Body of pancreas (tissue), 4 donors: ENCODE results near the gene TEX14. TPM values are rescaled to one million over a fixed set of nuclear protein-coding genes. Genes with fewer than 3 reads are reported as not detected.

ENCODE experiments used
- ATAC-seq: fragments of 150-250 bp; one replicate; pipeline ENCODE4 v1.9.1; 2016
- DNase-seq, 4 donors: peaks; one replicate each; pipeline ENCODE4 v3.0.0-alpha.2; 2019
- H3K27ac ChIP-seq, 4 donors: fragments of 200-600 bp; sonication (generic); 1 replicate in 3 of 4; 2 replicates in 1 of 4; pipeline versions ENCODE4 v1.5.1 to v1.6.1; 2016 to 2019; ENCODE audit warnings: mild to moderate bottlenecking in 1 of 4, mixed read lengths in 1 of 4, moderate library complexity in 1 of 4
- H3K27me3 ChIP-seq, 2 donors: fragments of 200-600 bp; sonication (generic); one replicate each; pipeline ENCODE4 v1.6.0; 2016; ENCODE audit warnings: mild to moderate bottlenecking in 1 of 2
- H3K36me3 ChIP-seq, 2 donors: fragments of 200-600 bp; sonication (generic); replicated peaks in 1 of 2; 2 replicates each; pipeline ENCODE4 v1.5.1; 2016; ENCODE audit warnings: low read depth in 2 of 2; ENCODE audit not compliant: insufficient read depth in 1 of 2
- H3K4me1 ChIP-seq: fragments of 200-600 bp; sonication (generic); one replicate; pipeline ENCODE4 v1.6.0; 2016
- H3K4me3 ChIP-seq, 2 donors: fragments of 200-600 bp; sonication (generic); 1 replicate in 1 of 2; 2 replicates in 1 of 2; pipeline ENCODE4 v1.5.1; 2016 to 2019
- H3K9me3 ChIP-seq, 3 donors: fragments of 200-600 bp; sonication (generic); 1 replicate in 2 of 3; 2 replicates in 1 of 3; pipeline ENCODE4 v1.5.1; 2016
- CTCF ChIP-seq, 7 experiments: fragments of 450-650 bp in 4 of 7; fragments of 200-600 bp in 3 of 7; sonication (generic) in 3 of 7; IDR thresholded peaks; one replicate each; pipeline ENCODE4 v1.5.1; 2016 to 2019; ENCODE audit warnings: antibody characterized with exemption in 7 of 7
- POLR2A ChIP-seq, 3 donors: fragments of 450-650 bp; IDR thresholded peaks; one replicate each; pipeline ENCODE4 v1.6.1; 2016; ENCODE audit warnings: antibody characterized with exemption in 3 of 3, mild to moderate bottlenecking in 2 of 3
- WGBS, 2 donors: methylation state at CpG; one replicate each; pipeline ENCODE4 v1.1.5; 2017; 5-methylcytosine and 5-hydroxymethylcytosine counted together
- intact Hi-C: fragments of 100-400 bp; cut with DNase I; formaldehyde crosslinking; loops from one replicate; pipeline ENCODE4 v1.15.1; 2023
- total RNA-seq, 2 donors: library from RNA; depleted of rRNA; stranded (reverse); fragments of >200 nt; gene quantifications; one replicate each; pipeline ENCODE4 v1.1.0, GENCODE V29; 2016

Gene TEX14
- total RNA-seq, 2 donors from 2014 or later, result 0.26 TPM; not detected in 1

- Histone ChIP-seq H3K27me3 (no peaks in the 10 kb centered on the region), H3K36me3 (peaks cover 0 to 2% of the 10 kb centered on the region in 2 donors), H3K4me3 (no peak overlapping the region), H3K27ac (no peak overlapping the region), H3K9me3 (no peaks in the 10 kb centered on the region), H3K4me1 (no peaks in the 10 kb centered on the region)
- 85 to 92% methylated on average over 5 of the region's 5 CpGs for WGBS, 2 donors
- intact Hi-C loops, result no loop called here
- DNase-seq, result no peak
- no peak for ATAC-seq
- TF ChIP-seq POLR2A (IDR thresholded peaks at IDR 0.05), result no peak
- TF ChIP-seq CTCF (IDR thresholded peaks at IDR 0.05), result no peak
These were observed 10.2 kb upstream of the TEX14 start for GRCh38 chr17:58702045-58702476.

- ATAC-seq (no peak), DNase-seq (no peak)
- 87 to 90% methylated on average over 11 of the region's 11 CpGs for WGBS, 2 donors
- H3K36me3 ChIP-seq, result peaks cover 0 to 2% of the 10 kb centered on the region in 2 donors
- no peak overlapping the region for H3K27ac ChIP-seq
- no peaks in the 10 kb centered on the region for H3K27me3 ChIP-seq
- H3K9me3 ChIP-seq, result no peaks in the 10 kb centered on the region
- no peak for TF ChIP-seq CTCF (IDR thresholded peaks at IDR 0.05)
- no peak for TF ChIP-seq POLR2A (IDR thresholded peaks at IDR 0.05)
- intact Hi-C loops, result no loop called here
- no peaks in the 10 kb centered on the region for H3K4me1 ChIP-seq
- H3K4me3 ChIP-seq, result no peak overlapping the region
These were observed 7.9 kb upstream of the TEX14 start for GRCh38 chr17:58699771-58700170.

- DNase-seq, result no peak
- 82 to 88% methylated on average over 1 of the region's 1 CpG for WGBS, 2 donors
- intact Hi-C loops, result no loop called here
These were observed 3.0 kb upstream of the TEX14 start for GRCh38 chr17:58694826-58695225.

GRCh38 chr17:58694302-58694701, 2.5 kb upstream of the TEX14 start:
- ATAC-seq (no peak), DNase-seq (no peak)
- Histone ChIP-seq H3K36me3 (no peaks in the 10 kb centered on the region), H3K27me3 (no peaks in the 10 kb centered on the region), H3K9me3 (no peaks in the 10 kb centered on the region), H3K4me3 (no peak overlapping the region), H3K4me1 (peaks cover 11% of the 10 kb centered on the region), H3K27ac (no peak overlapping the region)
- 90 to 94% methylated on average over 8 of the region's 8 CpGs for WGBS, 2 donors
- TF ChIP-seq POLR2A (IDR thresholded peaks at IDR 0.05) (no peak), CTCF (IDR thresholded peaks at IDR 0.05) (no peak)
- intact Hi-C loops, result no loop called here

More at GRCh38 chr17:58694826-58695225, 3.0 kb upstream of the TEX14 start:
- ATAC-seq, result no peak
- H3K9me3 ChIP-seq, result no peaks in the 10 kb centered on the region
- no peak overlapping the region for H3K4me3 ChIP-seq
- no peaks in the 10 kb centered on the region for H3K36me3 ChIP-seq
- H3K27me3 ChIP-seq, result no peaks in the 10 kb centered on the region
- TF ChIP-seq POLR2A (IDR thresholded peaks at IDR 0.05) (no peak), CTCF (IDR thresholded peaks at IDR 0.05) (no peak)
- no peak overlapping the region for H3K27ac ChIP-seq
- H3K4me1 ChIP-seq, result peaks cover 11% of the 10 kb centered on the region

GRCh38 chr17:58693751-58694150, 1.9 kb upstream of the TEX14 start:
- H3K27ac ChIP-seq, result no peak overlapping the region
- DNase-seq, result no peak
- WGBS, 2 donors, result 61 to 74% methylated on average over 2 of the region's 2 CpGs
- no peak for TF ChIP-seq CTCF (IDR thresholded peaks at IDR 0.05)
- TF ChIP-seq POLR2A (IDR thresholded peaks at IDR 0.05), result no peak
- no peak for ATAC-seq
- no peak overlapping the region for H3K4me3 ChIP-seq
- H3K27me3 ChIP-seq, result no peaks in the 10 kb centered on the region
- intact Hi-C loops, result no loop called here
- peaks cover 11% of the 10 kb centered on the region for H3K4me1 ChIP-seq
- H3K36me3 ChIP-seq, result no peaks in the 10 kb centered on the region
- H3K9me3 ChIP-seq, result no peaks in the 10 kb centered on the region
